ENCODE data around the gene TSPO.

GRCh38 chr22:43209971-43210370 is 58.6 kb downstream of the TSPO start:
- TF ChIP-seq CTCF (IDR thresholded peaks at IDR 0.05; ENCODE audit: poor library complexity): no peak
- TF ChIP-seq EZH2 (IDR thresholded peaks at IDR 0.05; ENCODE audit: borderline replicate concordance): no peak
- TF ChIP-seq EZH2phosphoT487 (IDR thresholded peaks at IDR 0.05; ENCODE audit: low read depth, severe bottlenecking, unreplicated experiment): no peak
